Motor neuron (in vitro differentiated cells): ENCODE measurements around the gene USP30. TPM values are rescaled to one million over a fixed set of nuclear protein-coding genes. Genes with fewer than 3 reads are reported as not detected.

ENCODE experiments used
- ATAC-seq, 8 experiments: fragments of 200-7000 bp; cut with Tn5 transposase; replicated peaks in 6 of 8; 2 replicates each; pipeline ENCODE4 v1.8.0; 2021; ENCODE audit warnings: mild to moderate bottlenecking in 8 of 8, moderate library complexity in 8 of 8
- H3K27ac ChIP-seq, 2 donors: fragments of 250-450 bp; sonication (Bioruptor Pico); 2 replicates each; pipeline ENCODE4 v1.9.0; 2021; ENCODE audit warnings: antibody characterized with exemption in 2 of 2, mild to moderate bottlenecking in 2 of 2, moderate library complexity in 1 of 2
- H3K4me1 ChIP-seq, 2 donors: fragments of 250-450 bp; sonication (Bioruptor Pico); replicated peaks in 1 of 2; 2 replicates each; pipeline ENCODE4 v1.6.1; 2021; ENCODE audit warnings: antibody characterized with exemption in 2 of 2, mild to moderate bottlenecking in 2 of 2, moderate library complexity in 1 of 2
- H3K4me3 ChIP-seq, 5 donors: fragments of 250-450 bp; sonication (Bioruptor Pico); 2 replicates each; pipeline ENCODE4 v1.9.0; 2021; ENCODE audit warnings: antibody characterized with exemption in 5 of 5, mild to moderate bottlenecking in 5 of 5, moderate library complexity in 4 of 5
- WGBS, 10 experiments: fragments of 450-650 bp; shearing (Covaris generic); methylation state at CpG; one replicate each; pipeline ENCODE4 v1.0.0; 2022; 5-methylcytosine and 5-hydroxymethylcytosine counted together
- in situ Hi-C, 9 experiments: fragments of 400-800 bp; cut with MboI; loops; one replicate each; pipeline ENCODE4 v1.15.0; 2021; ENCODE audit warnings: low sequenced_read_pairs in 9 of 9, low pct_unique_long_range_greater_than_20kb in 2 of 9; ENCODE audit not compliant: unreplicated experiment in 9 of 9
- total RNA-seq, 8 experiments: library from RNA; unstranded; fragments of 300-600 nt; gene quantifications; 2 replicates each; pipeline versions ENCODE4 v1.2.3 to v1.2.4, GENCODE V29; 2022

USP30 gene
- total RNA-seq, 8 experiments from 2014 or later = 3.9 to 23.9 (median 13.9) TPM

GRCh38 chr12:109109746-109110350 lies 57.5 kb downstream of the USP30 start:
- WGBS, 10 experiments = 50 to 100% (median 88%) methylated on average over 1 to 6 of the region's 6 CpGs; no CpG with 5 or more reads in 2 of the 10 experiments
- no peak for ATAC-seq
- Histone ChIP-seq H3K4me3 (no peak overlapping the region), H3K4me1 (peaks cover 4 to 18% of the 10 kb centered on the region in 2 donors), H3K27ac (peak overlapping the region in 1 of 2 donors; percentile 4)
- in situ Hi-C loops = loop anchor here in 4 of 9 experiments (10.0 to 25.0 kb wide), 2 partner anchors 275 to 277 kb away; no protein-coding TSS in a partner anchor

GRCh38 chr12:109110988-109111495 lies 58.7 kb downstream of the USP30 start:
- peak; percentile 81 to 96 (median 94) for ATAC-seq
- H3K4me3 ChIP-seq = peak overlapping the region; percentile 11 to 47 (median 28)
- peak overlapping the region; percentile 62 to 89 for H3K27ac ChIP-seq
- peaks cover 4 to 24% of the 10 kb centered on the region in 2 donors for H3K4me1 ChIP-seq
- WGBS, 10 experiments = 0 to 30% (median 19%) methylated on average over 1 to 7 of the region's 28 CpGs; no CpG with 5 or more reads in 6 of the 10 experiments
- in situ Hi-C loops = loop anchor here in 4 of 9 experiments (10.0 to 25.0 kb wide), 2 partner anchors 274 to 276 kb away; no protein-coding TSS in a partner anchor

GRCh38 chr12:109112720-109113465 lies 60.5 kb downstream of the USP30 start:
- no peak overlapping the region for H3K4me3 ChIP-seq
- WGBS, 10 experiments = 60 to 100% (median 86%) methylated on average over 1 to 11 of the region's 11 CpGs; no CpG with 5 or more reads in 1 of the 10 experiments
- no peak overlapping the region for H3K27ac ChIP-seq
- ATAC-seq = peak in 1 of 8 experiments; percentile 29
- H3K4me1 ChIP-seq = peaks cover 7 to 31% of the 10 kb centered on the region in 2 donors
- in situ Hi-C loops = loop anchor here in 4 of 9 experiments (10.0 to 25.0 kb wide), 2 partner anchors 272 to 274 kb away; no protein-coding TSS in a partner anchor

GRCh38 chr12:109113661-109114321 lies 61.4 kb downstream of the USP30 start:
- in situ Hi-C loops = loop anchor here in 4 of 9 experiments (10.0 to 25.0 kb wide), 2 partner anchors 271 to 274 kb away; no protein-coding TSS in a partner anchor
- Histone ChIP-seq H3K27ac (no peak overlapping the region), H3K4me1 (peaks cover 7 to 31% of the 10 kb centered on the region in 2 donors), H3K4me3 (no peak overlapping the region)
- WGBS, 10 experiments = 76 to 100% (median 92%) methylated on average over 3 to 5 of the region's 5 CpGs; no CpG with 5 or more reads in 1 of the 10 experiments
- no peak for ATAC-seq

- in situ Hi-C loops = loop anchor here in 4 of 9 experiments (10.0 to 25.0 kb wide), 2 partner anchors 270 to 273 kb away; no protein-coding TSS in a partner anchor
- H3K4me1 ChIP-seq = peaks cover 7 to 31% of the 10 kb centered on the region in 2 donors
- 7 to 86% (median 66%) methylated on average over 1 to 2 of the region's 2 CpGs; no CpG with 5 or more reads in 2 of the 10 experiments for WGBS, 10 experiments
Observed at GRCh38 chr12:109114644-109115043, 62.3 kb downstream of the USP30 start.

GRCh38 chr12:109115404-109115757 lies 63.0 kb downstream of the USP30 start:
- in situ Hi-C loops = loop anchor here in 4 of 9 experiments (10.0 to 25.0 kb wide), 2 partner anchors 269 to 272 kb away; no protein-coding TSS in a partner anchor
- Histone ChIP-seq H3K27ac (no peak overlapping the region), H3K4me1 (peaks cover 7 to 29% of the 10 kb centered on the region in 2 donors), H3K4me3 (no peak overlapping the region)
- WGBS, 10 experiments = 64 to 87% (median 83%) methylated on average over 3 of the region's 3 CpGs; no CpG with 5 or more reads in 6 of the 10 experiments
- no peak for ATAC-seq

More at GRCh38 chr12:109114644-109115043, 62.3 kb downstream of the USP30 start:
- Histone ChIP-seq H3K4me3 (no peak overlapping the region), H3K27ac (no peak overlapping the region)
- no peak for ATAC-seq

- in situ Hi-C loops = loop anchor here in 4 of 9 experiments (10.0 to 25.0 kb wide), 2 partner anchors 269 to 271 kb away; no protein-coding TSS in a partner anchor
- peak in 2 of 8 experiments; percentile 22 to 30 for ATAC-seq
- Histone ChIP-seq H3K4me1 (peaks cover 3 to 24% of the 10 kb centered on the region in 2 donors), H3K27ac (no peak within 1 kb of the TSS), H3K4me3 (no peak within 1 kb of the TSS)
- 0 to 100% (median 67%) methylated on average over 1 to 11 of the region's 14 CpGs; no CpG with 5 or more reads in 1 of the 10 experiments for WGBS, 10 experiments
Observed at GRCh38 chr12:109115758-109116610, 63.6 kb downstream of the USP30 start, which contains the start of gene ACACB. Gene ACACB, plus strand, starts transcription at chr12:109116587. Its CDS starts 22,819 bp downstream, at chr12:109139406.

GRCh38 chr12:109116611-109116949 lies 64.2 kb downstream of the USP30 start:
- in situ Hi-C loops = loop anchor here in 4 of 9 experiments (10.0 to 25.0 kb wide), 2 partner anchors 268 to 271 kb away; no protein-coding TSS in a partner anchor
- no peak overlapping the region for H3K27ac ChIP-seq
- no peak overlapping the region for H3K4me3 ChIP-seq
- H3K4me1 ChIP-seq = peaks cover 3 to 19% of the 10 kb centered on the region in 2 donors
- WGBS, 10 experiments = 69 to 93% (median 85%) methylated on average over 3 to 11 of the region's 12 CpGs; no CpG with 5 or more reads in 2 of the 10 experiments
- no peak for ATAC-seq

GRCh38 chr12:109120095-109120494 lies 67.7 kb downstream of the USP30 start:
- H3K4me1 ChIP-seq = peaks cover 3 to 13% of the 10 kb centered on the region in 2 donors
- no peak overlapping the region for H3K4me3 ChIP-seq
- in situ Hi-C loops = loop anchor here in 3 of 9 experiments (25.0 kb wide), 1 partner anchor 267 kb away; no protein-coding TSS in a partner anchor
- 25 to 90% (median 83%) methylated on average over 2 of the region's 2 CpGs; no CpG with 5 or more reads in 7 of the 10 experiments for WGBS, 10 experiments
- H3K27ac ChIP-seq = no peak overlapping the region
- no peak for ATAC-seq

- no peak overlapping the region for H3K27ac ChIP-seq
- in situ Hi-C loops = loop anchor here in 3 of 9 experiments (25.0 kb wide), 1 partner anchor 267 kb away; no protein-coding TSS in a partner anchor
- peaks cover 3 to 11% of the 10 kb centered on the region in 2 donors for H3K4me1 ChIP-seq
- ATAC-seq = no peak
- 75 to 80% methylated on average over 1 to 4 of the region's 4 CpGs; no CpG with 5 or more reads in 8 of the 10 experiments for WGBS, 10 experiments
- H3K4me3 ChIP-seq = no peak overlapping the region
Observed at GRCh38 chr12:109120557-109120956, 68.2 kb downstream of the USP30 start.

GRCh38 chr12:109121346-109121880 lies 69.0 kb downstream of the USP30 start:
- Histone ChIP-seq H3K4me1 (peaks cover 2 to 3% of the 10 kb centered on the region in 2 donors), H3K27ac (no peak overlapping the region), H3K4me3 (no peak overlapping the region)
- 29 to 100% (median 79%) methylated on average over 1 of the region's 3 CpGs; no CpG with 5 or more reads in 6 of the 10 experiments for WGBS, 10 experiments
- no peak for ATAC-seq
- in situ Hi-C loops = loop anchor here in 3 of 9 experiments (25.0 kb wide), 1 partner anchor 266 kb away; no protein-coding TSS in a partner anchor
